BJ (cell line): ENCODE data around the gene CENPO. TPM values are rescaled to one million over a fixed set of nuclear protein-coding genes. Genes with fewer than 3 reads are reported as not detected.

Experiments used
- CTCF ChIA-PET: fragments of 350-600 bp; formaldehyde crosslinking; extraction: SDS; loops from one replicate; lab custom pipeline; 2021; ENCODE audit warnings: antibody characterized with exemption, inconsistent platforms; lab: Yijun Ruan, JAX
- POLR2A ChIA-PET: fragments of 300-600 bp; sonication (Branson Sonifier 250); formaldehyde crosslinking; extraction: SDS; loops from one replicate; lab custom pipeline; 2021; ENCODE audit warnings: antibody characterized with exemption; lab: Charles Lee
- DNase-seq: peaks from one replicate; pipeline ENCODE4 v3.0.0-alpha.2; 2011; ENCODE audit warnings: low read depth
- H3K27me3 ChIP-seq: 2 replicates; pipeline ENCODE4 v1.6.0; 2011; ENCODE audit warnings: low read length; ENCODE audit not compliant: control insufficient read depth, insufficient read depth
- H3K36me3 ChIP-seq: 2 replicates; pipeline ENCODE4 v1.5.1; 2011; ENCODE audit warnings: low read length; ENCODE audit not compliant: control insufficient read depth, insufficient read depth
- H3K4me3 ChIP-seq: 2 replicates; pipeline ENCODE4 v1.5.1; 2011; ENCODE audit warnings: low read depth, mild to moderate bottlenecking, control low read depth, low read length
- CTCF ChIP-seq: IDR thresholded peaks from 2 replicates; pipeline ENCODE4 v1.5.1; 2011; ENCODE audit warnings: low read depth, mild to moderate bottlenecking, control low read depth, inconsistent platforms, low read length, moderate library complexity; ENCODE audit not compliant: insufficient read depth
- polyA plus RNA-seq: library from polyadenylated mRNA; depleted of rRNA; stranded (reverse); fragments of >200 nt; gene quantifications from 2 replicates; pipeline ENCODE4 v1.2.3, GENCODE V29; 2011

Gene CENPO
- polyA plus RNA-seq, 1 experiment = 19.4 TPM

GRCh38 chr2:24749069-24749691 lies 44.0 kb upstream of the CENPO start:
- ChIA-PET POLR2A (no interaction called here), CTCF (no interaction called here)
- Histone ChIP-seq H3K4me3 (no peak overlapping the region), H3K36me3 (no peaks in the 10 kb centered on the region), H3K27me3 (no peaks in the 10 kb centered on the region)
- no peak for TF ChIP-seq CTCF
- no peak for DNase-seq

- H3K4me3 ChIP-seq = no peak overlapping the region
- 0 out of 2 replicates have a peak, but pooled peaks cover 1% of the 10 kb centered on the region for H3K36me3 ChIP-seq
- ChIA-PET CTCF (interaction anchor here (0.9 to 1.2 kb wide), 2 partner anchors 9 to 13 kb away, joined by 3 read pairs; no protein-coding TSS in a partner anchor), POLR2A (no interaction called here)
- no peak for TF ChIP-seq CTCF
- no peak for DNase-seq
- no peaks in the 10 kb centered on the region for H3K27me3 ChIP-seq
Observed at GRCh38 chr2:24754985-24755705, 38.1 kb upstream of the CENPO start.

GRCh38 chr2:24756789-24757188 lies 36.4 kb upstream of the CENPO start:
- H3K36me3 ChIP-seq = 0 out of 2 replicates have a peak, but pooled peaks cover 1% of the 10 kb centered on the region
- H3K4me3 ChIP-seq = no peak overlapping the region
- DNase-seq = no peak
- ChIA-PET POLR2A (no interaction called here), CTCF (no interaction called here)
- no peaks in the 10 kb centered on the region for H3K27me3 ChIP-seq
- no peak for TF ChIP-seq CTCF

- no peak overlapping the region for H3K4me3 ChIP-seq
- peaks cover 5% of the 10 kb centered on the region for H3K36me3 ChIP-seq
- DNase-seq = no peak
- no peaks in the 10 kb centered on the region for H3K27me3 ChIP-seq
- POLR2A ChIA-PET = no interaction called here
- TF ChIP-seq CTCF = no peak
- CTCF ChIA-PET = interaction anchor here (0.8 kb wide), 1 partner anchor 19 kb away, joined by 3 read pairs; no protein-coding TSS in a partner anchor
Observed at GRCh38 chr2:24761866-24762265, 31.4 kb upstream of the CENPO start.

- no peak for DNase-seq
- POLR2A ChIA-PET = no interaction called here
- no peak overlapping the region for H3K4me3 ChIP-seq
- TF ChIP-seq CTCF = no peak
- CTCF ChIA-PET = interaction anchor here (0.6 to 0.8 kb wide), 2 partner anchors 9 to 20 kb away, joined by 3 read pairs; no protein-coding TSS in a partner anchor
- peaks cover 5% of the 10 kb centered on the region for H3K36me3 ChIP-seq
- H3K27me3 ChIP-seq = no peaks in the 10 kb centered on the region
Observed at GRCh38 chr2:24762518-24762917, 30.7 kb upstream of the CENPO start.
